GM18867 (cell line): Measurements from ENCODE around the gene TAF11L14.

Experiments
- ATAC-seq: cut with Tn5 transposase; IDR thresholded peaks from one replicate; pipeline ENCODE4 v1.9.1; 2021; ENCODE audit warnings: mild to moderate bottlenecking, moderate library complexity; ENCODE audit not compliant: unreplicated experiment

The TAF11L14 gene

GRCh38 chr5:17678751-17679324, 44.6 kb downstream of the TAF11L14 start:
- ATAC-seq: no peak

DNA sequence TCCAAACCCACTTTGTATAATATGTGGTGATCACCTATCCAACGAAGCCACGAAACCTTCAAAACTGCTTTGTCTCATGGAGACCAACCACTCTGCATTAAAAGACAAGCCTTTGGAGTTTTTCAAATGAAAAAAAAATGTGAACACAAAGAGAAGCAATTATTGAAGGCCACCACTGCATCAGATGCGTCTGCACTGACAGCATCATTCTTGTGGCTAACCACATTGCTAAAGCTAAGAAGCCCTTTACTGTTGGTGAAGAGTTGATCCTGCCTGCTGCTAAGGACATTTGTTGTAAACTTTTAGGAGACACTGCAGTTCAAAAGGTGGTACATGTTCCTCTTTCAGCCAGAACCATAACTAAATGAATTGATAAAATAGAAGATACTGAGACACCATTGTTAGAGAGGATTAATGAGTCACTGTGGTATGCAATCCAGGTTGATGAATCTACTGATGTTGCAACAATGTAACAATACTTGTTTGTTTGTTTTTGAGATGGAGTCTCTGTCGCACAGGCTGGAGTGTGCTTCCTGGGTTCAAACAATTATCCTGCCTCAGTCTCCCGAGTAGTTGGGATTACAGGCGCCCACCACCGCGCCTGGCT, 45.4 kb downstream of the TAF11L14 start:
- ATAC-seq: no peak

DNA sequence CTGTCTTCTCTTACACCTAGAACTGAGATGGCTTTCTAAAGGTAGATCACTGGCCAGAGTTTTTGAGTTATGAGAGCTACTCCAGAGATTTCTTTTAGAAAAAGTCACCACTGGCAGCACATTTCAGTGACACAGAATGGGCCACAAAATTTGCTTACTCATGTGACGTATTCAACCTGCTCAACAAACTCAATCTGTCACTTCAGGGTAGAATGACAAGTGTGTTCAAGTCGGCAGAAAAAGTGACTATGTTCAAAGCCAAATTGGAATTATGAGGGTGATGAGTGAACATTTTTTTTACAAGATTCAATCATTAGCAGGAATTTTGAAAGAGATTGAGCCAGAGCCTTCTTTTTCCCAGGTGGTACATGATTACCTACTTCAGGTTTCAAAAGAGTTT, 46.5 kb downstream of the TAF11L14 start:
- ATAC-seq: no peak
